PC-9 (cell line): ENCODE data around the gene HAP1. TPM values are rescaled to one million over a fixed set of nuclear protein-coding genes. Genes with fewer than 3 reads are reported as not detected.

ENCODE experiments used
- BruUV-seq: library from RNA; stranded (reverse); fragments of 400-500 nt; replicated peaks from 2 replicates; lab custom pipeline; 2021; lab: Mats Ljungman, UMichigan
- CTCF ChIA-PET: fragments of 300-600 bp; sonication (Branson Sonifier 250); formaldehyde crosslinking; loops from one replicate; lab custom pipeline; 2022; ENCODE audit warnings: antibody characterized with exemption; lab: Charles Lee
- POLR2A ChIA-PET: fragments of 300-600 bp; sonication (Branson Sonifier 250); formaldehyde crosslinking; loops from one replicate; lab custom pipeline; 2022; ENCODE audit warnings: antibody characterized with exemption; ENCODE audit not compliant: unreplicated experiment; lab: Charles Lee
- DNase-seq, 2 experiments: peaks; one replicate each; pipeline versions ENCODE4 v3.0.0 to v3.0.0-alpha.2; 2015 to 2022; ENCODE audit warnings: mixed read lengths in 1 of 2
- H2AFZ ChIP-seq: fragments of 200-600 bp; sonication (generic); 2 replicates; pipeline ENCODE4 v1.8.1; 2017; ENCODE audit warnings: antibody characterized with exemption
- H3F3A ChIP-seq: fragments of 200-600 bp; sonication (generic); 2 replicates; pipeline ENCODE4 v1.8.1; 2017; ENCODE audit warnings: antibody characterized with exemption, mild to moderate bottlenecking, low read depth; ENCODE audit not compliant: insufficient read depth
- H3K27ac ChIP-seq: fragments of 200-600 bp; sonication (generic); 2 replicates; pipeline ENCODE4 v1.6.1; 2016; ENCODE audit warnings: mixed run types
- H3K27me3 ChIP-seq: fragments of 200-600 bp; sonication (generic); 2 replicates; pipeline ENCODE4 v1.6.1; 2016; ENCODE audit warnings: low read depth, mixed run types; ENCODE audit not compliant: insufficient read depth
- H3K36me3 ChIP-seq: fragments of 200-600 bp; sonication (generic); 2 replicates; pipeline ENCODE4 v1.6.1; 2016; ENCODE audit warnings: low read depth, mixed run types
- H3K4me1 ChIP-seq: fragments of 200-600 bp; sonication (generic); replicated peaks from 2 replicates; pipeline ENCODE4 v1.6.1; 2016; ENCODE audit warnings: mixed run types; ENCODE audit not compliant: insufficient read depth
- H3K4me2 ChIP-seq: fragments of 200-600 bp; sonication (generic); 2 replicates; pipeline ENCODE4 v1.6.1; 2017; ENCODE audit warnings: mixed run types
- H3K4me3 ChIP-seq: fragments of 200-600 bp; sonication (generic); 2 replicates; pipeline ENCODE4 v1.6.1; 2016; ENCODE audit warnings: mixed run types
- H3K79me2 ChIP-seq: fragments of 200-600 bp; sonication (generic); 2 replicates; pipeline ENCODE4 v1.6.1; 2017; ENCODE audit warnings: low read depth, mixed run types
- H3K9me2 ChIP-seq: fragments of 200-600 bp; sonication (generic); 2 replicates; pipeline ENCODE4 v1.8.1; 2017; ENCODE audit warnings: mild to moderate bottlenecking; ENCODE audit not compliant: insufficient read depth
- H3K9me3 ChIP-seq: fragments of 200-600 bp; sonication (generic); 2 replicates; pipeline ENCODE4 v1.8.1; 2016; ENCODE audit warnings: low read depth; ENCODE audit not compliant: insufficient read depth
- H4K20me1 ChIP-seq: fragments of 200-600 bp; sonication (generic); 2 replicates; pipeline ENCODE4 v1.8.1; 2017; ENCODE audit not compliant: insufficient read depth
- CTCF ChIP-seq: fragments of 200-600 bp; sonication (generic); conservative IDR thresholded peaks from 2 replicates; pipeline ENCODE4 v1.6.1; 2017; ENCODE audit warnings: mixed run types, antibody characterized with exemption, mild to moderate bottlenecking, moderate library complexity
- EZH2 ChIP-seq: fragments of 200-600 bp; sonication (generic); IDR thresholded peaks from 2 replicates; pipeline ENCODE4 v1.8.0; 2017; ENCODE audit warnings: antibody characterized with exemption, low read depth
- intact Hi-C: fragments of 100-400 bp; cut with micrococcal nuclease; formaldehyde crosslinking; loops from one replicate; pipeline ENCODE4 v1.10.0; 2022; ENCODE audit not compliant: unreplicated experiment
- total RNA-seq: library from RNA; stranded (reverse); gene quantifications from 2 replicates; pipeline ENCODE4 v1.2.3, GENCODE V29; 2021

HAP1 gene
- total RNA-seq, 1 experiment from 2014 or later = 1.1 TPM

GRCh38 chr17:41781404-41782110 lies 47.1 kb upstream of the HAP1 start:
- Histone ChIP-seq H3F3A (peaks cover 45% of the 10 kb centered on the region), H3K9me2 (no peaks in the 10 kb centered on the region), H3K4me2 (no peak overlapping the region), H3K4me1 (peaks cover 42% of the 10 kb centered on the region), H2AFZ (no peak overlapping the region), H3K4me3 (no peak overlapping the region), H3K9me3 (no peaks in the 10 kb centered on the region), H3K27ac (no peak overlapping the region), H3K79me2 (peaks cover 76% of the 10 kb centered on the region), H4K20me1 (peaks cover 42% of the 10 kb centered on the region), H3K36me3 (no peaks in the 10 kb centered on the region), H3K27me3 (no peaks in the 10 kb centered on the region)
- intact Hi-C loops = no loop called here
- no peak for TF ChIP-seq EZH2
- no peak for TF ChIP-seq CTCF
- no TSS peak for BruUV-seq
- no peak for DNase-seq
- CTCF ChIA-PET = interaction anchor here (0.6 kb wide), 1 partner anchor 98 kb away, joined by 6 read pairs; no protein-coding TSS in a partner anchor
- POLR2A ChIA-PET = interaction anchor here (0.5 to 0.7 kb wide), 3 partner anchors 10 to 85 kb away, joined by 3 to 39 read pairs (median 3); no protein-coding TSS in a partner anchor

- no peaks in the 10 kb centered on the region for H3K9me3 ChIP-seq
- peaks cover 43% of the 10 kb centered on the region for H4K20me1 ChIP-seq
- BruUV-seq = no TSS peak
- H3K4me2 ChIP-seq = no peak overlapping the region
- H3K27ac ChIP-seq = no peak overlapping the region
- intact Hi-C loops = no loop called here
- CTCF ChIA-PET = no interaction called here
- peaks cover 38% of the 10 kb centered on the region for H3F3A ChIP-seq
- no peaks in the 10 kb centered on the region for H3K36me3 ChIP-seq
- H3K9me2 ChIP-seq = no peaks in the 10 kb centered on the region
- no peak for DNase-seq
- TF ChIP-seq EZH2 (no peak), CTCF (no peak)
- peaks cover 81% of the 10 kb centered on the region for H3K79me2 ChIP-seq
- H2AFZ ChIP-seq = no peak overlapping the region
- no peaks in the 10 kb centered on the region for H3K27me3 ChIP-seq
- H3K4me1 ChIP-seq = peaks cover 52% of the 10 kb centered on the region
- H3K4me3 ChIP-seq = no peak overlapping the region
- POLR2A ChIA-PET = interaction anchor here (0.8 kb wide), 1 partner anchor 876 kb away, joined by 10 read pairs; no protein-coding TSS in a partner anchor
Observed at GRCh38 chr17:41779954-41780353, 45.5 kb upstream of the HAP1 start.

- H3K36me3 ChIP-seq = no peaks in the 10 kb centered on the region
- ChIA-PET CTCF (interaction anchor here (0.5 to 0.7 kb wide), 3 partner anchors 19 to 84 kb away, joined by 4 to 5 read pairs (median 5); no protein-coding TSS in a partner anchor), POLR2A (interaction anchor here (1.2 kb wide), 1 partner anchor 9 kb away, joined by 30 read pairs; the partner anchor contains the start of gene JUP)
- no peak for TF ChIP-seq EZH2
- no peak for TF ChIP-seq CTCF
- H3K27ac ChIP-seq = peak overlapping the region; percentile 49
- no peaks in the 10 kb centered on the region for H3K9me3 ChIP-seq
- H3F3A ChIP-seq = peaks cover 49% of the 10 kb centered on the region
- peaks cover 39% of the 10 kb centered on the region for H4K20me1 ChIP-seq
- no peaks in the 10 kb centered on the region for H3K27me3 ChIP-seq
- no peak overlapping the region for H2AFZ ChIP-seq
- no peak overlapping the region for H3K4me3 ChIP-seq
- intact Hi-C loops = no loop called here
- H3K9me2 ChIP-seq = no peaks in the 10 kb centered on the region
- peak; percentile 51 to 58 for DNase-seq
- peaks cover 56% of the 10 kb centered on the region for H3K4me1 ChIP-seq
- peak overlapping the region; percentile 31 for H3K4me2 ChIP-seq
- peaks cover 69% of the 10 kb centered on the region for H3K79me2 ChIP-seq
- BruUV-seq = no TSS peak
Observed at GRCh38 chr17:41777574-41778188, 43.2 kb upstream of the HAP1 start.
